Renal cortex interstitium (tissue), 11 donors: ENCODE measurements around the gene DOCK10. TPM values are rescaled to one million over a fixed set of nuclear protein-coding genes. Genes with fewer than 3 reads are reported as not detected.

ENCODE experiments used
- DNase-seq, 11 donors: peaks; one replicate each; pipeline ENCODE4 v3.0.0-alpha.2; 2013; ENCODE audit warnings: low read depth in 9 of 11, low spot score in 4 of 11; ENCODE audit errors: extremely low read depth in 1 of 11
- polyA plus RNA-seq, 3 donors: library from polyadenylated mRNA; unstranded; fragments of 120-200 nt; gene quantifications; one replicate each; pipeline ENCODE4 v1.2.1, GENCODE V29; 2013; ENCODE audit not compliant: insufficient read length in 3 of 3

DOCK10 gene
- polyA plus RNA-seq, 3 donors: 8.1 to 13.9 (median 9.1) TPM

DNA sequence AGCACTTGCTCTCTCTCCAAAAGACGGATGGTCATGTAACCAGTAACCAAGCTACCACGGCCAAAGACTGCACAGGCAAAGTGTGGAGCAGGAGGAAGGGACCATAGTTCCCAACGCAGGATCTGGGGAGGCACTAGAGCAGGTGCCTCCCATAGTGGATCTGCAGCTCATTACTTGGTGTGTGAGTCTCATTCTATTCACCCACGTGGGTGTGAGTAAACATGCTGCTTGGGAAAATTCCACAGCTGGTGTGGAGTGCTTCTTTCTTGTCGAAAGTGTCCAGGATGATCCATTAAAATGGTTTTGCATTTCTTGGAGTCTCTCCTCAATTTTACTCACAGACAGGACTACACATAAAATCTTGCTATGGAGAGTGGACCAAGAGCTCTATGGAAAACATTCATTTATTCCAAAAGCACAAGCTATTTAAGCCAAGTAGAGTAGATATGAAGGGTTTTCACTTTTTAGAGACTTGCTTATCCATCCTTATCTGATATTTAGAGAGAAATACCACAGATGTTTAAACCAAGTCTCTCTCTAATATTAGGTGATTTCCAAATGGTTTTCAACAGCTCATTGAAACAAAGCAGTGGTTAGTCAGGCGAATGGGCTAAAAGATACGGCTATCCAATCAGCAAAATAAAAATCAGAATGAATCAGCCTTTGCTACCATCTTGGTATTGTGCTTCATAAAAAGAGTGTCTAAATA lies 221.8 kb downstream of the DOCK10 start:
- no peak for DNase-seq

DNA sequence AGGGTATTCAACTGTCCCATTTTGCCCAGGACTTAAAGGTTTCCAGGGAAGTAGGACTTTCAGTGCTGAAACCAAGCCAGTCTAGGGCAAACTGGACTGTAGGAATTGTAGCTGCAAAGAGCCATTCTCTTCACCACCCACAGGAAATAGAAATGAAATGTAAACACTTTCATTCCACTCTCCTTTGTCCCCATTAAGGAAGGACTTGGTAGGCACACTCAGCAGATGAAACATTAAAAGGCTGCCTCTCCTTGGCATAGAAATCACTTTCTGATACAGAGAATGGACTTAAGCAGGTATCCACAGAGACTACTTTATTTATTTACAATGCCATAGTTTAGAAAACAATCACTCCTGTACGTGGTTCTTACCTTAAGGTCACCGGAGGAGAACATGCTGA lies 223.2 kb downstream of the DOCK10 start:
- no peak for DNase-seq

DNA sequence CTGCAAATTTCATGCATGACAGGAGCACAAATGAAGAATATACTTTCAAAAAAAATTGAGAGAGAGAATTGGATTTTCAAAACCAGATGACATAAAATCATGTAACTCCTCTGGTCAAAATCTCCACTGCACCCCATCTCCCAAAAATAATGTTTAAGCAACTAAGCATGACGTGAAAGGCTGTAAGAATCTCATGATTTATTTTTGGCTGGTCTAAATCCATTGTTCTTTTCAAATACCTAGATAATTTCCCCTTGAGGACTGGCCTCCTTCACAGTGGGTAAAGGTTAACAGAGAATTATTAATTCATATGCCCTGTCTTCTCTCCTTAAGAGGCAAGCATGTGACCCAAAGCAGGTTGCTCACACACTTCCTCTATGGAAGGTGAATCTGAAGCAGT lies 224.6 kb downstream of the DOCK10 start:
- DNase-seq: no peak

DNA sequence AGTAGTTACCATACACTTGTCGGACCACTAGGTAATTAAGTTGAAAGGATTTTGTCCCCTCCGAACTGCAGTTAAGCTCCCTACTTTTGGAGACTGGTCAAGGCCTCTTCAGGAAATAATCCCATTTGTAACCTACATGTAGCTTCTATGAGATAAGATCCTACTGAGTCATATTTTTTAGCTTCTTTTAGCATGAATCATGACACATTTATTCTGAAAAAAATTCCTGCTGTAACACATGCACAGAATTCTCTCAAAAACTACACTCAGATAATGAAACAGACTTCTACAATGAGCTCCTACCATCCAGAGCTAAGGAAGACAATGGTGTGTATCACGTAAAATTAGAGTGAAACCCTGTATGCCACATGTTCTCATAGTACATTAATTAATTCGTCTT lies 225.5 kb downstream of the DOCK10 start:
- DNase-seq: no peak

DNA sequence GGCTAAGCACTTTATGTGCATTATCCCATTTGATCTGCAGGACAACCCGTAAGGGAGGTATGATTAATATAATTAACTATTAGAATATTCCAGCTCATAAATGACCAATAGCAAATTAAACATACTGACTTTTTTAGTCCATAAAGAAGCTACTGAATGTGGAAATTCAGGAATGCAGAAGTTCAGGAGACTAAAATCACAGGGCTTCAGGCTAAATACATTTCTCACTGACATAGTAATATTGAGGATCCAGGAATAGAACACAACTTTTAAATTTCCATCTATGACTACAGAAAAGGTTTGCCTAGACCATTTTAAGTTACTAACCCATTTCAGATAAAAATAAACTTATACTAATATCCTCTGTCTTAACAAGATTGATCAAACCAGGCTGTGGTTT lies 228.7 kb downstream of the DOCK10 start:
- no peak for DNase-seq

DNA sequence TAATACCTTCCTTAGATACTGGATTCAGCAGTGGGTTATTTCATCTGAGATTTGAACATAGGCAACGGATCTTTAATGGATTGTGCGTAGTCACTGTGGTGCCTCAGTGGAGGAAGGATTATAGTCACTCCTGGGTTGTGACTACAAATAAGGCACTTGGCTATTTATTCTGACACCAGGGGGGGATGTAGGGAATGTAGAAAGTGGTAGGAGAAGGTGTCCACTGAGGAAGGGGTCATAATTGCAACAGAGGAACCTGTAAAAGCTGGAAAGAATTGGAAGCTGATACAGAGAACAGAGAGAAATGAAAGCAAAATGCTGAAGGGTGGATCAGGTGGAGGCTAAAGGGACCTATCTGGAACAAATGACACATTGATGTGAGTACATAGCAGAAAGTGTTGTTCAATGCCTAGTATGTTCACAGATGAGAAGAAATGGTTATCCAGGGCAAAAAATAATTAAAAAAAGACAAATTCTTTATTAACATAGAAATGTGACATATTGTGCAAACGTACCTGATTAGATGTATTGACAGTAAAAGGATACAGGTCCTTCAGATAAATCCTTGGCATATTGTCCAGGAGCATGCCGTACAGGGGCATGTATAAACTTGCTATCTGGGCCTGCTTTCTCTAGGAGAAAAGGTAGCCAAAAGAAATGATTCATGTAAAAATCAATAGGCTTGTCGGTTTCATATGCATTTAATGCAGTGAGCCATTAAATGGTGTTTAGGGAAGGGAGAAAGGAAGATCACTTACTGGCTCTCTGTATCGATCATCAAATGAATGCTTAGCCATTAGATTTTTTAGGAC lies 234.9 kb downstream of the DOCK10 start:
- no peak for DNase-seq

DNA sequence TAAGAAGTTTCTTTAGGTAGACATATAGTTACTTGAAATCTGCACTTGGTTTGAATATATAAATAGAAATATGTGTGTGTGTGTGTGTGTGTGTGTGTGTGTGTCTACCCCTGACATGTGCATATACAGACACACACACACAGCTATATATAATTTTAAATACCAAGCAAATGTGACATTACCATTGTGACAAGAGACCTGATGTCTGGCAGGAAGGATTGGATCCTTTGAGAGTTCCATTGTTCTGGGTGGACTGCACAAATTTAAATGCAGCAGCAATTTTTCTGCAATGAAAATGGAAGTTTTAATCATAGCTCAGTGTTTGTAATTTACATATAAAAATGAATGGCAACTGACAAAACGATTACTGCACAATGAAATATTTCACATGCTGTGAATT lies 238.3 kb downstream of the DOCK10 start:
- no peak for DNase-seq

DNA sequence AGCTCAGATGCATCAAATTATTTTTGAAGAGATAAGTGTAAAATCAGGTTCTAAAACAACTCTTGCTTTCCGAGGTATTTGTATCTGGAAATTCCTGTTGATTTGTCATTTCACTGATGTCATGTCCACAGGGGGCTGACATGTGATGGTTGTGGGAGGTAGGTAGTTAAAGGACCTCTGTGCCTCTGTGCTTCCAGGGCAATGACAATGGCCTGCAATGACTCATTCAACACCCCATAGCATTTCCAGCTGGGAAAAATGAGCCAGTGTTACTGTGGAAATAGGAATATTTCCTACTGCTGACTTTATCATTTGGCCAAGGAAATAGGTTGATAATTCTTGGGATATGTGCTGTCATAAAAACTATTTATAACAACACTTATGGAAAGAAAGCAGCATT lies 239.9 kb downstream of the DOCK10 start:
- no peak for DNase-seq

DNA sequence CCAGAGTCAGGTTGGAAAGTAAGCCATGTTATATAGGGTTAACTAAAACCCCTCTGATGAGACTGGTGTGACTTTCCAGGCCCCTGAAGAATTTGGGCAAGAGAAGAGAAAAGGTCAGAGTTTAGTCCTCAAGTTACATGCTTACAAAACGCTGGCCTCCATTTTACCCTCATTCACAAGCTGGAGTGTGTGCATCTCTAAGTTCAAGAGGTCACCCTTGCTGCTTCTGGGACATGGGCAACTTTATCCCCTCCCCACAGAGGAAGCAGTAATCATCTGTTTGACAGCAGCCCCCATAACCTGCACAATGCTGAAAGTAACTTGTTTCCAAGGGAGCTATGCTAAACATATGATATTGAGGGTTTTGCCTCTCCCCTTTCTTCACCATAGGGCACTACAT lies 240.9 kb downstream of the DOCK10 start:
- no peak for DNase-seq

DNA sequence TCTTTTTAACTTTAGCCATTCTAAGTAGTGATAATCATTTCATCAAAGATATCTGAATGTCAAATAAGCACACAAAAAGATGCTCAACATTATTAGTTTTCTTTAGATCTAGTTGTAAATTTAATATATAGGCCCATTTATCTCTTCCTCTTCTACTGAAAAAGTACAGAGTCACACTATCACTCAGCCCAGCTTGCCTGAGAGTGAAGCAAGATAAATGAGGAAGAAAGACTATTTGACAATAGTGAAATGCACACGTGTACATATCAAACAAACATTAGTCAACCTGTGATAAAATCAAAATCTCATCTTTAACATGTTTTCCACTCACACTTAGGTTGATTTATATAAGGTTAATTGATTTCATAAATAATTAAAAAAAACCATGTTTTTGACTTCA lies 242.6 kb downstream of the DOCK10 start:
- no peak for DNase-seq

DNA sequence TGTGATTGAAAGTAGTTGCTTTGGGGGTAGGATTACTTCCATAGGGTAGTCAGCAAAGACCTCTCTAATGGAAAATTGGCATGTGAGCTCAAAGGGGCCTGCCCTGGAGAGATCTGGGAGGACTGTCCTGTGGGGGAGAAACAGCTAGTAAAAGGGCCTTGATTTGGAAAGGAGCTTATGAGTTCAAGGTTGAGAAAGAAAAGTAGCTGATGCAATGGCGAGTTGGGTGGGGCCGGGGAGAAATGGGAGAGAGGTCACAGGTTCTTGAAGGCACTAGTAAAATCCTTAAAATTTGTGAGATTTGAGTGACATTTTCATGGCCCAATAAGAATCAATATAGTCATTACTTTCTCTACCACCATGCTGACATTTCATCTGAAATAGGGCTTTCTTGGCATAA lies 244.1 kb downstream of the DOCK10 start:
- no peak for DNase-seq

DNA sequence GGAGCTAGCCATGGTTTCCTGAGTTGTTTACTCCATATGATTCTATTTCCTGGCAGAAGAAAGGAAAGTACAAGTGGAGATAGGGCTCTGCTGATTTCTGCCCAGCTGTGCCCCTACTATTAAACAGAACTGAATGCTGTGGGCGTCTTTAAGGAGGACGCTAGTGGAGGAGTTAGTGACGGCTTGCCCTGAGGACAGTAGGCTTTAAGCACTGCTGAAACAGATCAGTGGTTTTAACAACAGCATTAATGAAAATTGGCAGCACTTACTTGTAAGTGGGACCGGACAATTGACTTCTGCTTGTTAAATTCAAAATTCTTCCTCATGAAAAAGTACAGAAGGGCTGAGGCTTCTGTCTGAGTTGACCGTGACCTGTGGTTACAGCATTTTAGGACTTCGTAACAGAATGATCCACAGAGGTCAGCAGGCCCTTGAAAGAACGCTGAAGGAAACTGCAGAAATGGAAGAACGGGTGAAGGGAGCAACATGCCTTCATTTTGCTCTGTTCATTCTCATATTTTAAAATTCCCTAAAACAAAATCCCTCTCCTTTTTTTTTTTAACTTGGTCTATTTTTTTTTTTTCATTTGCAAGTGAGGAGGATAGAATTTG lies 245.5 kb downstream of the DOCK10 start:
- no peak for DNase-seq

DNA sequence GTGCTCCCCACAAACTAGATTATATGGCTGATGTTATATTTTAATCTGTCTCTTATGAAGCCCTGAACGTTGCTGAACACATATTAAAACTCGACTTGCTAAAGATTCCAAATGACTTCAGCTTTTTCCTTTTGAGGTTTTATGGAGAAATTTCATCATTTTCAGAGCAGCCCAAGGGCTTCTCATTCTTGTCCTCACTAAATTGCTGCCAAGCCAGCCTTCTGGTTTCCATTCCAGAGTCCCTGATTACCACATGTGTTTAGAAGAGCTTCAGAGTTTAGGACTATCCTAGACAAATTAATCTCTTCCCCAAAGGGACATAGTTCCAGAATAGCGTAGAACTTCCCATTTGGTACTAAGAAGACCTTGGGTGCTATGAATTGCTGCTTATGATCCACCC lies 248.3 kb downstream of the DOCK10 start:
- DNase-seq: no peak

DNA sequence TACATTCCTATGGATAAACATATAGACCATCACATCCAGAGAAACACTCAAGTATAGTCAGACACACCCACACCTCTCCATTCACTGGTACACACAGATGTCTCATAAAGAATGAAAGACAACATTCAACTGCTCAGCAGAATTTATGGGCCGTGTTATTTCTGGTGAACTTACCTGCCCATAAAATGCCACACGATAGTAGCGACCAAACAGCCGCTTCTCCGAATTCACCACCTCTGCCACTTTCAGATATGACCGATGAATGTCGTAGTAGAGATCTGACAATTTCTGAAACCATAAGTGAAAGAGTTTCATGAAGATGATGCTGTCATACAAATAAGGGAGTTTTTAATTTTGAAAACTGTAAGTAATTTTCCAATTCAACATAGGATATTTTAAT lies 255.4 kb downstream of the DOCK10 start:
- no peak for DNase-seq

DNA sequence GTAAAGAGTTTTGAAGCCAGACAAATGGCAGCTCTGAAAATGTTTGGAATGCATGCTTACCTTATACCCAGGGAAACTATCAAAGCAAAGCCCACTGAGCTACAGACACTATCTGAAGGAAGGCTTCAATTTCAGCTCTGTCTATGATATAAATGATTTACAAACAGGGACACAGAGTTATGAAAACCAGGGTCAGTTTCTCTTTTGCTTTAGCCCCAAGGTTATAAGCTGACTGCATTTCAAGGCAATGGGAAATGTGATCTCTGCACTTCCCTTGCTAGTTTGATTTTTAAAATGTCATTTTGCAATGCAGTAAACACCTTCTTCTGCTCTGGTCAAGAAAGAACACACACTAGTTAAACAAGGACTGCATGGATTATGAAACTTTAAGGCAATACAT lies 260.9 kb downstream of the DOCK10 start:
- no peak for DNase-seq

DNA sequence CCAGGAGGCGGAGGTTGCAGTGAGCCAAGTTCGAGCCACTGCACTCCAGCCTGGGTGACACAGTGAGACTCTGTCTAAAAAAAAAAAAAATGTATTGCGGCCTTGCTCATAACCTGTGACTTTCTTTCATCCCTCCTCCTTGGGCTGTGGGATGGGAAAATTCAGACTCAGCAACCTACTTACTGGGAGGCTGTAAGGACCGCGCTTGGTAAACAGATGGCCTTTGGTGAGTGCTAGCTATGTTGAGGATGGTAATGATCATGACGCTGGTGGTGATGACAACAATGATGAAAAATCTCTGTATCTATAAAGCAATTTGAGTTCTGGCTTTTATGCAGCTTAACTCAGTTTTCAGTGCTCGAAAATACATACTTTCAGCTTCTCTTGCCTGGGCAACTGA lies 261.4 kb downstream of the DOCK10 start:
- DNase-seq: no peak

DNA sequence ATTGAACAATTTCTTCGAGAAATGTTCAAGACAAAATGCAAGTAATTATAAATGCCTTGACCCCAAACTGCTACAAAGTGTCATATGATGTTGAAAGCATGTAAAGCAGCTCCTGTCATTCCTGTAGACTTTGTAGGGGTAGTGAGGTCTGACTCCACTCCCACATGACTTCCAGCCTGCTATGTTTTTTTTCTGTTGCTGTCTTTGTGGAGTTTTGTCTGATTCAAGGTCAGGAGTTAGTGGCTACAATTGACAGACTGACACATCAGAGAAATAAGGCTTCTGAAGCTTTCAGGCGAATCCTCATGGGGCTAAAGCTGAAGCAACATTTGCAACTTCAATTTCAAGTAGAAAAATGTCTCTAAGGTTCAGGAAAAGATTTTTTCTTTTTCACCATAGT lies 262.2 kb downstream of the DOCK10 start:
- DNase-seq: no peak

DNA sequence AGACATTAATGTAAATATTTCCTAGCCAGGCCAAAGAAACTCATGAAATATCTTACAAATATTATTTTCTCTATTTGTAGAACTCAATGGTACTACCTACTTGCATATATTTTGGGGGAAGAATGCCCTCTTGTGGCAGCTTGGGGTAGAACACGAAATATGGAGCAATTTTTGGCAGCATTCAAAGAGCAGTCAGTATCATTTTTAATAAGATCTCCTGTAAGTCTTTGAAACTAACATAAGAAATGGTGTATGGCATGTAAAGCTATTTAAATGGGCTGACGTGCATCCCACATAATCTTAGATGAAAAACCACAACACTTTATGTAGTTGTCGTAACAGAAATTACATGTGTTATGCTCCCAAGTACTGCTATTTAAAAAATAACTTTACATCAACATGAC lies 263.8 kb downstream of the DOCK10 start:
- DNase-seq: peak in 9 of 11 donors; percentile 15 to 47 (median 28)

DNA sequence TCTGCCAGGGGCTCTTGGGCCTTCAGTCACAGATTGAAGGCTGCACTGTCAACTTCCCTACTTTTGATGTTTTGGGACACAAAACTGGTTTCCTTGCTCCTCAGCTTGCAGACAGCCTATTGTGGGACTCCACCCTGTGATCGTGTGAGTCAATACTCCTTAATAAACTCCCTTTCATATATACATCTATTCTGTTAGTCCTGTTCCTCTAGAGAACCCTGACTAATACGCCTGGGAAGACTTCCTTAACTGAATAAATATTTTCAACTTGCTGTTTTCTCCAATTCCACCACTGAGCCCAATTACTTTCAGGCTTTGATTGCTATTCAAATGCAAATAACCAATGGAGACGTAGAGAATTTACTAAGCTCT lies 264.7 kb downstream of the DOCK10 start:
- DNase-seq: no peak

DNA sequence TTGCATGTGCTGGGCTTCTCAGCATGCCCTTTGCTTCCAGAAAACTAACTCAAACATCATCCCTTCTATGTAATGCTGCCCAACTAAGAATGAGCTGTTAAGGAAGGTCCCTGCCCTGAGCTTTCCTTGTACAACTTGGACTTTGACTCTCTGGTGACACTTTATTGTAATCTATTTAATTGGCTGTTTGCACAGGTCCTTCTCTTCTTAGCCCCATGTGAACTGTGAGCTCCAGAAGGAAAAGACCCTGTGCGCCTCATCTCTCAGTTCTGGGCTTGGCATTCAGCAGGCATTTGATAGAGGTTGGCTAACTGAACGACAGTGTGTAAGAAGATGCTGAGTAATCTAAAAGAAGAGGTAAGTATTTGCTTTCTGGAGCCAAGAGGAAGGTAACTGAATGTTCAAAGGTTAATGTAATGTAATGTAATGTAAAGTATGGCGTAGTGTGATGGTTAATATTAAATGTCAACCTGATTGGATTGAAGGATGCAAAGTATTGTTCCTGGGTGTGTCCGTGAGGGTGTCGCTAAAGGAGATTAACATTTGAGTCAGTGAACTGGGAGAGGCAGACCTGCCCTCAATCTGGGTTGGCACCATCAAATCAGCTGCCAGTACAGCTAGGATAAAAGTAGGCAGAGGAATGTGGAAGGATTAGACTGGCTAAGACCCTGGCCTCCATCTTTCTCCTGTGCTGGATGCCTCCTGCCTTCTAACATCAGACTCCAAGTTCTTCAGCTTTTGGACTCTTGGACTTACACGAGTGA lies 265.3 kb downstream of the DOCK10 start:
- DNase-seq: no peak
